ENCODE data around the gene IL3. TPM values are rescaled to one million over a fixed set of nuclear protein-coding genes. Genes with fewer than 3 reads are reported as not detected.

The IL3 gene
- total and polyA plus RNA-seq, 2 experiments from 2014 or later, result not detected

- Histone ChIP-seq H3K4me1 (ENCODE audit: insufficient read depth) (no peaks in the 10 kb centered on the region), H3K36me3 (ENCODE audit: insufficient read depth) (no peaks in the 10 kb centered on the region), H3K79me2 (replicated peaks; ENCODE audit: insufficient read depth) (no peaks in the 10 kb centered on the region), H3K27me3 (ENCODE audit: insufficient read depth) (no peaks in the 10 kb centered on the region), H4K20me1 (replicated peaks; ENCODE audit: insufficient read depth) (no peaks in the 10 kb centered on the region), H2AFZ (no peak overlapping the region), H3K27ac (ENCODE audit: low read depth) (no peak overlapping the region), H3F3A (replicated peaks; ENCODE audit: low read depth) (no peaks in the 10 kb centered on the region), H3K4me3 (no peak overlapping the region), H3K4me2 (no peak overlapping the region), H3K9me2 (ENCODE audit: insufficient read depth) (no peaks in the 10 kb centered on the region)
- H3K4me3 Mint-ChIP-seq, result no peak overlapping the region
- H3K36me3 Mint-ChIP-seq (ENCODE audit: low read depth), result no peaks in the 10 kb centered on the region
- H3K27ac Mint-ChIP-seq, result no peak overlapping the region
- no peaks in the 10 kb centered on the region for H3K4me1 Mint-ChIP-seq
- no peak for TF ChIP-seq EZH2phosphoT487 (IDR thresholded peaks at IDR 0.05; ENCODE audit: unreplicated experiment)
- no peak for TF ChIP-seq STAT1 (IDR thresholded peaks at IDR 0.05; ENCODE audit: unreplicated experiment)
- TF ChIP-seq NANOG (IDR thresholded peaks at IDR 0.05; ENCODE audit: borderline replicate concordance), result no peak
- TF ChIP-seq ETS1 (IDR thresholded peaks at IDR 0.05), result no peak
- TF ChIP-seq ZNF331 (CRISPR knock-in tag; IDR thresholded peaks at IDR 0.05; ENCODE audit: low read depth), result no peak
- no peak for TF ChIP-seq JUNB (IDR thresholded peaks at IDR 0.05; ENCODE audit: unreplicated experiment)
- no peak for TF ChIP-seq ZNF462 (CRISPR knock-in tag; IDR thresholded peaks at IDR 0.05)
- no peak for ATAC-seq
- H3K9me3 Mint-ChIP-seq, result no peaks in the 10 kb centered on the region; the same call in 2 of the 3 replicates
- peaks cover 9% of the 10 kb centered on the region for H3K27me3 Mint-ChIP-seq (ENCODE audit: insufficient read depth, low read depth, poor library complexity)
- no peak for DNase-seq (ENCODE audit: low spot score)
Observed at GRCh38 chr5:132086277-132086794, 25.9 kb downstream of the IL3 start.

Data from GM23338 (cell line).